HepG2 (cell line): ENCODE data around the gene CCDC30. TPM values are rescaled to one million over a fixed set of nuclear protein-coding genes. Genes with fewer than 3 reads are reported as not detected.
A peak's percentile ranks its signal among the peaks of the same experiment; 100 is the strongest.

Experiments used
- MAZ ChIP-seq, 2 experiments: sonication (generic) in 1 of 2; formaldehyde crosslinking in 1 of 2; IDR thresholded peaks; 2 replicates each; pipeline versions ENCODE4 v1.5.0 to v1.6.1; 2012 to 2020; ENCODE audit warnings: low read depth in 2 of 2, mild to moderate bottlenecking in 2 of 2, borderline replicate concordance in 1 of 2, improper control_type of control experiment in 1 of 2, low read length in 1 of 2, missing genetic modification reagents in 1 of 2, moderate library complexity in 1 of 2
- MTA3 ChIP-seq: sonication (generic); formaldehyde crosslinking; IDR thresholded peaks from 2 replicates; pipeline ENCODE4 v1.4.0; 2020; ENCODE audit warnings: missing genetic modification reagents
- NBN ChIP-seq: fragments of 450-650 bp; conservative IDR thresholded peaks from 2 replicates; pipeline ENCODE4 v1.6.1; 2017
- NCOA2 ChIP-seq: sonication (generic); formaldehyde crosslinking; IDR thresholded peaks from 2 replicates; pipeline ENCODE4 v1.8.0; 2022; ENCODE audit warnings: inconsistent platforms
- RFXAP ChIP-seq: sonication (generic); formaldehyde crosslinking; IDR thresholded peaks from 2 replicates; pipeline ENCODE4 v1.4.0; 2020; ENCODE audit warnings: missing genetic modification reagents, borderline replicate concordance
- SCMH1 ChIP-seq: sonication (generic); formaldehyde crosslinking; IDR thresholded peaks from 2 replicates; pipeline ENCODE4 v1.9.0; 2021; ENCODE audit warnings: missing genetic modification reagents, mild to moderate bottlenecking, borderline replicate concordance
- SIX4 ChIP-seq: sonication (generic); formaldehyde crosslinking; IDR thresholded peaks from 2 replicates; pipeline ENCODE4 v1.4.0; 2020; ENCODE audit warnings: missing genetic modification reagents
- SNRNP70 ChIP-seq: fragments of 200-400 bp; formaldehyde crosslinking; IDR thresholded peaks from 2 replicates; pipeline ENCODE4 v1.6.1; 2017; ENCODE audit warnings: mild to moderate bottlenecking, low read depth, low read length, moderate library complexity
- ZFP62 ChIP-seq: sonication (generic); formaldehyde crosslinking; IDR thresholded peaks from 2 replicates; pipeline ENCODE4 v1.4.0; 2020; ENCODE audit warnings: missing genetic modification reagents
- ZNF350 ChIP-seq: sonication (generic); formaldehyde crosslinking; IDR thresholded peaks from 2 replicates; pipeline ENCODE4 v1.4.0; 2020; ENCODE audit warnings: mild to moderate bottlenecking, low read depth, missing genetic modification reagents, borderline replicate concordance
- polyA plus RNA-seq, 8 experiments: library from polyadenylated mRNA; depleted of rRNA in 3 of 8; stranded (reverse) in 7 of 8; unstranded in 1 of 8; fragments of >200 nt; fragmentation: Illumina TruSeq in 4 of 8; extraction: Trizol in 4 of 8; gene quantifications; 2 replicates each; pipeline versions ENCODE4 v1.2.1 to v1.2.3, GENCODE V29; 2011 to 2016; ENCODE audit warnings: low read depth in 4 of 8, missing spikeins in 1 of 8, mixed read lengths in 1 of 8; ENCODE audit not compliant: insufficient read depth in 1 of 8
- total RNA-seq, 5 experiments: library from RNA; depleted of rRNA; stranded (reverse); fragments of >200 nt; fragmentation: Illumina TruSeq; extraction: Trizol; gene quantifications; 2 replicates each; pipeline ENCODE4 v1.2.3, GENCODE V29; 2016; ENCODE audit warnings: low read depth in 1 of 5
- TF ChIP-seq, protein P1 (sequence below): sonication (generic); formaldehyde crosslinking; IDR thresholded peaks from 2 replicates; pipeline ENCODE4 v1.4.0; 2020; ENCODE audit warnings: low read depth, missing genetic modification reagents
- TF ChIP-seq, protein P2 (sequence below): sonication (generic); formaldehyde crosslinking; IDR thresholded peaks from 2 replicates; pipeline ENCODE4 v1.4.0; 2020; ENCODE audit warnings: missing genetic modification reagents
- TF ChIP-seq, protein P3 (sequence below): sonication (generic); formaldehyde crosslinking; IDR thresholded peaks from 2 replicates; pipeline ENCODE4 v1.4.0; 2020; ENCODE audit warnings: missing genetic modification reagents
- TF ChIP-seq, protein P4 (sequence below), 2 experiments: sonication (generic) in 1 of 2; formaldehyde crosslinking in 1 of 2; IDR thresholded peaks; 2 replicates each; pipeline versions ENCODE4 v1.5.1 to v1.6.1; 2011 to 2020; ENCODE audit warnings: borderline replicate concordance in 1 of 2, low read depth in 1 of 2, low read length in 1 of 2, mild to moderate bottlenecking in 1 of 2, missing genetic modification reagents in 1 of 2, moderate library complexity in 1 of 2

Gene CCDC30
- total and polyA plus RNA-seq, 2 of the 13 experiments (the other 11 are each of a cell fraction or from before 2014, with no cell fraction given): 0.25 to 0.77 TPM

DNA sequence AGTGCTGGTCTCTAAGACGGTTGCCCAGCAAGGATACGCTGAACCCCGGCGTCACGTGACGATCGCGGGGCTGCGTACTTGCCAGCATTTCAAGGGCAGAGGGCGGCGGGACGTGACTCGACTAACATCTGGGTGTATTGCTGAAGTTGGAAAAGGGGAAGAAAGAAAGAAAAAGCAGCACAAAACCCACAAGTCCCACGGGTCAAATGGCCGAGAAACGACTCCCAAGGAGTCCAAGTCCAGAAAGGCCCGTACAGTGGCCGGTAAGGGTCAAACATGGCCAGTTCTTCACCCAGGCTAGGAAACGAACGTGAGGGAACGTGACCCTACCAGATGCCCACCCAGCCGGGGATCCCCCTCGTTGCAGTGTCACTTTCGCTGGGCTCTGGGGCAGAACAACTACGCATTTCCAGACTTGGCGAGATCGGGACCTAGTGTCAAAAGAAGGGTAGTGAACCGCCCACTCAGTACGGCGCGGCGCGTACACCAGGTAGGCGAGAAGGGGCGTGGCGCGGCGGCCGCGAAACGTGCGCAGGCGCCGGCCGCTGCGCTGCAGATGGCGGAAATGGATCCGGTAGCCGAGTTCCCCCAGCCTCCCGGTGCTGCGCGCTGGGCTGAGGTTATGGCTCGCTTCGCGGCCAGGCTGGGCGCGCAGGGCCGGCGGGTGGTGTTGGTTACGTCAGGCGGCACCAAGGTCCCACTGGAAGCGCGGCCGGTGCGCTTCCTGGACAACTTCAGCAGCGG, 6.9 kb upstream of the CCDC30 start, which contains the start of the genes PPCS and ZMYND12 (continued):
- TF ChIP-seq, protein P1, sequence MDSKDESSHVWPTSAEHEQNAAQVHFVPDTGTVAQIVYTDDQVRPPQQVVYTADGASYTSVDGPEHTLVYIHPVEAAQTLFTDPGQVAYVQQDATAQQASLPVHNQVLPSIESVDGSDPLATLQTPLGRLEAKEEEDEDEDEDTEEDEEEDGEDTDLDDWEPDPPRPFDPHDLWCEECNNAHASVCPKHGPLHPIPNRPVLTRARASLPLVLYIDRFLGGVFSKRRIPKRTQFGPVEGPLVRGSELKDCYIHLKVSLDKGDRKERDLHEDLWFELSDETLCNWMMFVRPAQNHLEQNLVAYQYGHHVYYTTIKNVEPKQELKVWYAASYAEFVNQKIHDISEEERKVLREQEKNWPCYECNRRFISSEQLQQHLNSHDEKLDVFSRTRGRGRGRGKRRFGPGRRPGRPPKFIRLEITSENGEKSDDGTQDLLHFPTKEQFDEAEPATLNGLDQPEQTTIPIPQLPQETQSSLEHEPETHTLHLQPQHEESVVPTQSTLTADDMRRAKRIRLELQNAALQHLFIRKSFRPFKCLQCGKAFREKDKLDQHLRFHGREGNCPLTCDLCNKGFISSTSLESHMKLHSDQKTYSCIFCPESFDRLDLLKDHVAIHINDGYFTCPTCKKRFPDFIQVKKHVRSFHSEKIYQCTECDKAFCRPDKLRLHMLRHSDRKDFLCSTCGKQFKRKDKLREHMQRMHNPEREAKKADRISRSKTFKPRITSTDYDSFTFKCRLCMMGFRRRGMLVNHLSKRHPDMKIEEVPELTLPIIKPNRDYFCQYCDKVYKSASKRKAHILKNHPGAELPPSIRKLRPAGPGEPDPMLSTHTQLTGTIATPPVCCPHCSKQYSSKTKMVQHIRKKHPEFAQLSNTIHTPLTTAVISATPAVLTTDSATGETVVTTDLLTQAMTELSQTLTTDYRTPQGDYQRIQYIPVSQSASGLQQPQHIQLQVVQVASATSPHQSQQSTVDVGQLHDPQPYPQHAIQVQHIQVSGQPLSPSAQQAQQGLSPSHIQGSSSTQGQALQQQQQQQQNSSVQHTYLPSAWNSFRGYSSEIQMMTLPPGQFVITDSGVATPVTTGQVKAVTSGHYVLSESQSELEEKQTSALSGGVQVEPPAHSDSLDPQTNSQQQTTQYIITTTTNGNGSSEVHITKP (CRISPR knock-in tag): no peak
- TF ChIP-seq MAZ (IDR thresholded peaks at IDR 0.05; ENCODE audit: borderline replicate concordance, low read depth, low read length) (no peak), MAZ (CRISPR knock-in tag; IDR thresholded peaks at IDR 0.05; ENCODE audit: low read depth) (peak; percentile 64; the same call in 1 of the 2 replicates), RFXAP (CRISPR knock-in tag) (0 out of 2 replicates have a peak, but pooled peaks have one; percentile 19), SIX4 (CRISPR knock-in tag) (no peak), ZNF350 (CRISPR knock-in tag) (peak; percentile 69; the same call in 1 of the 2 replicates), SCMH1 (CRISPR knock-in tag) (no peak), NCOA2 (CRISPR knock-in tag) (no peak), ZFP62 (no peak), MTA3 (no peak), NBN (no peak), SNRNP70 (no peak)
- TF ChIP-seq, protein P2, sequence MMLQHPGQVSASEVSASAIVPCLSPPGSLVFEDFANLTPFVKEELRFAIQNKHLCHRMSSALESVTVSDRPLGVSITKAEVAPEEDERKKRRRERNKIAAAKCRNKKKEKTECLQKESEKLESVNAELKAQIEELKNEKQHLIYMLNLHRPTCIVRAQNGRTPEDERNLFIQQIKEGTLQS (CRISPR knock-in tag): 0 out of 2 replicates have a peak, but pooled peaks have one; percentile 38
- TF ChIP-seq, protein P3, sequence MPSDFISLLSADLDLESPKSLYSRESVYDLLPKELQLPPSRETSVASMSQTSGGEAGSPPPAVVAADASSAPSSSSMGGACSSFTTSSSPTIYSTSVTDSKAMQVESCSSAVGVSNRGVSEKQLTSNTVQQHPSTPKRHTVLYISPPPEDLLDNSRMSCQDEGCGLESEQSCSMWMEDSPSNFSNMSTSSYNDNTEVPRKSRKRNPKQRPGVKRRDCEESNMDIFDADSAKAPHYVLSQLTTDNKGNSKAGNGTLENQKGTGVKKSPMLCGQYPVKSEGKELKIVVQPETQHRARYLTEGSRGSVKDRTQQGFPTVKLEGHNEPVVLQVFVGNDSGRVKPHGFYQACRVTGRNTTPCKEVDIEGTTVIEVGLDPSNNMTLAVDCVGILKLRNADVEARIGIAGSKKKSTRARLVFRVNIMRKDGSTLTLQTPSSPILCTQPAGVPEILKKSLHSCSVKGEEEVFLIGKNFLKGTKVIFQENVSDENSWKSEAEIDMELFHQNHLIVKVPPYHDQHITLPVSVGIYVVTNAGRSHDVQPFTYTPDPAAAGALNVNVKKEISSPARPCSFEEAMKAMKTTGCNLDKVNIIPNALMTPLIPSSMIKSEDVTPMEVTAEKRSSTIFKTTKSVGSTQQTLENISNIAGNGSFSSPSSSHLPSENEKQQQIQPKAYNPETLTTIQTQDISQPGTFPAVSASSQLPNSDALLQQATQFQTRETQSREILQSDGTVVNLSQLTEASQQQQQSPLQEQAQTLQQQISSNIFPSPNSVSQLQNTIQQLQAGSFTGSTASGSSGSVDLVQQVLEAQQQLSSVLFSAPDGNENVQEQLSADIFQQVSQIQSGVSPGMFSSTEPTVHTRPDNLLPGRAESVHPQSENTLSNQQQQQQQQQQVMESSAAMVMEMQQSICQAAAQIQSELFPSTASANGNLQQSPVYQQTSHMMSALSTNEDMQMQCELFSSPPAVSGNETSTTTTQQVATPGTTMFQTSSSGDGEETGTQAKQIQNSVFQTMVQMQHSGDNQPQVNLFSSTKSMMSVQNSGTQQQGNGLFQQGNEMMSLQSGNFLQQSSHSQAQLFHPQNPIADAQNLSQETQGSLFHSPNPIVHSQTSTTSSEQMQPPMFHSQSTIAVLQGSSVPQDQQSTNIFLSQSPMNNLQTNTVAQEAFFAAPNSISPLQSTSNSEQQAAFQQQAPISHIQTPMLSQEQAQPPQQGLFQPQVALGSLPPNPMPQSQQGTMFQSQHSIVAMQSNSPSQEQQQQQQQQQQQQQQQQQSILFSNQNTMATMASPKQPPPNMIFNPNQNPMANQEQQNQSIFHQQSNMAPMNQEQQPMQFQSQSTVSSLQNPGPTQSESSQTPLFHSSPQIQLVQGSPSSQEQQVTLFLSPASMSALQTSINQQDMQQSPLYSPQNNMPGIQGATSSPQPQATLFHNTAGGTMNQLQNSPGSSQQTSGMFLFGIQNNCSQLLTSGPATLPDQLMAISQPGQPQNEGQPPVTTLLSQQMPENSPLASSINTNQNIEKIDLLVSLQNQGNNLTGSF (CRISPR knock-in tag): no peak
- TF ChIP-seq, protein P4, sequence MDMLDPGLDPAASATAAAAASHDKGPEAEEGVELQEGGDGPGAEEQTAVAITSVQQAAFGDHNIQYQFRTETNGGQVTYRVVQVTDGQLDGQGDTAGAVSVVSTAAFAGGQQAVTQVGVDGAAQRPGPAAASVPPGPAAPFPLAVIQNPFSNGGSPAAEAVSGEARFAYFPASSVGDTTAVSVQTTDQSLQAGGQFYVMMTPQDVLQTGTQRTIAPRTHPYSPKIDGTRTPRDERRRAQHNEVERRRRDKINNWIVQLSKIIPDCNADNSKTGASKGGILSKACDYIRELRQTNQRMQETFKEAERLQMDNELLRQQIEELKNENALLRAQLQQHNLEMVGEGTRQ (IDR thresholded peaks at IDR 0.05; ENCODE audit: low read depth, low read length): peak; percentile 89
- TF ChIP-seq, protein P4 (CRISPR knock-in tag; IDR thresholded peaks at IDR 0.05; ENCODE audit: borderline replicate concordance): peak; percentile 95; the same call in 1 of the 2 replicates
